GM12878 (cell line): ENCODE results near the gene SRCAP. TPM values are rescaled to one million over a fixed set of nuclear protein-coding genes. Genes with fewer than 3 reads are reported as not detected.

Source experiments
- ASH2L ChIP-seq: fragments of 300-600, 200-600 bp; sonication (generic); IDR thresholded peaks from 2 replicates; pipeline ENCODE4 v1.6.1; 2017; ENCODE audit warnings: low read depth, mild to moderate bottlenecking, borderline replicate concordance
- BACH1 ChIP-seq: fragments of 450-650 bp; IDR thresholded peaks from 2 replicates; pipeline ENCODE4 v1.6.1; 2017; ENCODE audit warnings: mild to moderate bottlenecking, borderline replicate concordance
- HDAC6 ChIP-seq: fragments of 200-600 bp; sonication (generic); IDR thresholded peaks from one replicate; pipeline ENCODE4 v1.8.0; 2017; ENCODE audit warnings: antibody characterized with exemption; ENCODE audit not compliant: unreplicated experiment
- LARP7 ChIP-seq: fragments of 450-650 bp; IDR thresholded peaks from 2 replicates; pipeline ENCODE4 v1.6.1; 2017; ENCODE audit warnings: mild to moderate bottlenecking
- MEF2A ChIP-seq: IDR thresholded peaks from 2 replicates; pipeline ENCODE4 v1.6.1; 2011; ENCODE audit warnings: low read depth, mild to moderate bottlenecking, low read length, moderate library complexity; ENCODE audit not compliant: insufficient read depth
- MTA3 ChIP-seq: IDR thresholded peaks from 2 replicates; pipeline ENCODE4 v1.6.1; 2012; ENCODE audit warnings: low read length, inconsistent platforms, borderline replicate concordance
- MXI1 ChIP-seq: fragments of 150-350 bp; IDR thresholded peaks from 2 replicates; pipeline ENCODE4 v1.6.1; 2011; ENCODE audit warnings: low read depth, mild to moderate bottlenecking, inconsistent platforms, low read length, improper control_type of control experiment
- NFYB ChIP-seq: IDR thresholded peaks from 2 replicates; pipeline ENCODE4 v1.6.1; 2011; ENCODE audit warnings: low read depth, mild to moderate bottlenecking, low read length, improper control_type of control experiment, moderate library complexity; ENCODE audit not compliant: insufficient read depth
- NR2F1 ChIP-seq: fragments of 450-650 bp; conservative IDR thresholded peaks from 2 replicates; pipeline ENCODE4 v1.6.1; 2017; ENCODE audit warnings: mild to moderate bottlenecking
- POLR2A ChIP-seq: IDR thresholded peaks from 2 replicates; pipeline ENCODE4 v1.6.1; 2011; ENCODE audit warnings: low read depth, mild to moderate bottlenecking, low read length
- RAD21 ChIP-seq: IDR thresholded peaks from 2 replicates; pipeline ENCODE4 v1.6.1; 2011; ENCODE audit warnings: mild to moderate bottlenecking, low read depth, low read length, moderate library complexity; ENCODE audit not compliant: insufficient read depth
- RCOR1 ChIP-seq: conservative IDR thresholded peaks from 2 replicates; pipeline ENCODE4 v1.6.1; 2012; ENCODE audit warnings: low read depth, low read length, improper control_type of control experiment
- SIN3A ChIP-seq: IDR thresholded peaks from 2 replicates; pipeline ENCODE4 v1.6.1; 2012; ENCODE audit warnings: low read depth, low read length, improper control_type of control experiment
- SREBF2 ChIP-seq: IDR thresholded peaks from 2 replicates; pipeline ENCODE4 v1.6.1; 2012; ENCODE audit warnings: mild to moderate bottlenecking, low read length
- SRF ChIP-seq, 2 experiments: IDR thresholded peaks; 2 replicates each; pipeline ENCODE4 v1.6.1; 2011; ENCODE audit warnings: low read depth in 2 of 2, low read length in 2 of 2, mild to moderate bottlenecking in 1 of 2, moderate library complexity in 1 of 2
- TCF12 ChIP-seq: IDR thresholded peaks from 2 replicates; pipeline ENCODE4 v1.6.1; 2011; ENCODE audit warnings: low read depth, mild to moderate bottlenecking, low read length
- YY1 ChIP-seq: IDR thresholded peaks from 2 replicates; pipeline ENCODE4 v1.6.1; 2011; ENCODE audit warnings: low read depth, mild to moderate bottlenecking, low read length
- ZNF24 ChIP-seq: fragments of 450-650 bp; IDR thresholded peaks from 2 replicates; pipeline ENCODE4 v1.6.1; 2017; ENCODE audit warnings: antibody characterized with exemption, mild to moderate bottlenecking
- ZNF274 ChIP-seq: IDR thresholded peaks from one replicate; pipeline ENCODE4 v1.8.0; 2011; ENCODE audit not compliant: insufficient read length, insufficient read depth
- polyA plus RNA-seq, 11 experiments: library from polyadenylated mRNA; depleted of rRNA in 4 of 11; unstranded in 6 of 11; stranded (reverse) in 5 of 11; fragments of >200 nt; fragmentation: Nextera tagmentation in 4 of 11; fragmentation: Illumina TruSeq in 1 of 11; extraction: Ambion mirVana in 4 of 11; extraction: Trizol in 1 of 11; gene quantifications; 1 replicate in 1 of 11; 2 replicates in 10 of 11; pipeline versions ENCODE4 v1.2.1 to v1.2.3, GENCODE V29; 2011 to 2016; ENCODE audit warnings: inconsistent platforms in 2 of 11, missing spikeins in 2 of 11, low read depth in 1 of 11
- total RNA-seq, 4 experiments: library from RNA; depleted of rRNA in 3 of 4; stranded (reverse); fragments of >200 nt in 3 of 4; fragmentation: Illumina TruSeq in 1 of 4; extraction: Trizol in 1 of 4; gene quantifications; 2 replicates each; pipeline versions ENCODE4 v1.2.1 to v1.2.3, GENCODE V29; 2013 to 2021
- TF ChIP-seq, protein P1 (sequence below): fragments of 450-650 bp; IDR thresholded peaks from 2 replicates; pipeline ENCODE4 v1.6.1; 2017; ENCODE audit warnings: mild to moderate bottlenecking
- TF ChIP-seq, protein P2 (sequence below): fragments of 450-650 bp; IDR thresholded peaks from 2 replicates; pipeline ENCODE4 v1.6.1; 2018; ENCODE audit warnings: mild to moderate bottlenecking, low read depth, moderate library complexity; ENCODE audit not compliant: partially characterized antibody
- TF ChIP-seq, protein P3 (sequence below): fragments of 450-650 bp; IDR thresholded peaks from 2 replicates; pipeline ENCODE4 v1.6.1; 2016; ENCODE audit warnings: mild to moderate bottlenecking, moderate library complexity, borderline replicate concordance

SRCAP gene
- total and polyA plus RNA-seq, 10 of the 15 experiments (the other 5 are each of a cell fraction or from before 2014, with no cell fraction given) = 0.24 to 58.4 (median 11.6) TPM

DNA sequence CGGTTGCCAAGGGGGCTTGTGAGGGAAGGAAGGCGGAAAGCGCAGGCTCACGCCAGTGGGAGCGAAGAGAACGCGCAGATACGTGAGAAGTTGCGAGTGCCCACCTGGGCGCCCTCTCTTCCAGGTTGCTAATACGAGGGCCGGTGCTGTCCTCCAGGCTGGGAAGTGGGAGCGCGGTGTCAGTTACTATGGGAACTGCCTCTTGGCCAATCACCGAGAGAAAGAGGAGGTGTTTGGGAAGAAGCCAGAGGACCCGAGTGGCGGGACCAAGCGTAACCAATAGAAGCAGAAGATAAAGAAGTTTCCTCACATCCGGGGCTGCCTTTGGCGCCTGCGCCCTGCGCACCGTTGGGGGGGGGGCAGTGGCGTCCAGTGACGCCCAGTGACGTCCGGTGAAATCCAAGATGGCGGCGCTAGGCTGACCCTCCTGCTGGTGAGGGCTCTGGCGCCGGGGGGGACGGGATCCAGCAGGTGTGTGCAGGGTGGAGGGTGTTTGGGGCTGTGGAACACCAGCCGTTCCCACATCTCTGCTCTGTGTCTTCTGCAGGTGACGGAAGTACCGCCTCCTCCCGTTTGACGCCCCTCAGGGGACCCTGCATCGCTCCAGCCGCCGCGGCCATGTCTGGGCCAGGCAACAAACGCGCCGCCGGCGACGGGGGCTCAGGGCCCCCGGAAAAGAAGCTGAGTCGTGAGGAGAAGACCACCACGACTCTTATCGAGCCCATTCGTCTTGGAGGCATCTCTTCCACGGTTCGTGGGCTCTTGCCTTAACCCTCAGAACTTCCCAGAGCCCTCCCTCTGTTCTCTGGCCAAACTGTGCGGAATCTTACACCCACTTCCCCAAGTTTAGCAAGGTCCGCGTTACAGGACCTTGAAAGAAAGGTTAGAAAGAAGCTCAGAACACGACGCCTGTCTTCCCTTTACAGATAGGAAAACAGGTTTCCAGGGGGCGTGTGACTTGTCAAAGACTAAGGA lies 63.2 kb downstream of the SRCAP start, which contains the start of the genes CFAP119 and RNF40 (continued):
- TF ChIP-seq RAD21 (no peak), MXI1 (peak; percentile 87), MEF2A (no peak), SRF (IDR thresholded peaks at IDR 0.05; ENCODE audit: low read depth in 2 of 2, low read length in 2 of 2) (no peak), ASH2L (no peak), LARP7 (no peak; the same call in 1 of the 2 replicates), ZNF274 (no peak), ZNF24 (no peak), MTA3 (no peak), TCF12 (peak; percentile 32; the same call in 1 of the 2 replicates), NFYB (peak; percentile 59; the same call in 1 of the 2 replicates), NR2F1 (0 out of 2 replicates have a peak, but pooled peaks have one; percentile 12), SREBF2 (no peak), POLR2A (peak; percentile 93), SIN3A (peak; percentile 97), YY1 (peak; percentile 99), RCOR1 (no peak), HDAC6 (peak; percentile 18), BACH1 (peak; percentile 50; the same call in 1 of the 2 replicates)
- TF ChIP-seq, protein P1, sequence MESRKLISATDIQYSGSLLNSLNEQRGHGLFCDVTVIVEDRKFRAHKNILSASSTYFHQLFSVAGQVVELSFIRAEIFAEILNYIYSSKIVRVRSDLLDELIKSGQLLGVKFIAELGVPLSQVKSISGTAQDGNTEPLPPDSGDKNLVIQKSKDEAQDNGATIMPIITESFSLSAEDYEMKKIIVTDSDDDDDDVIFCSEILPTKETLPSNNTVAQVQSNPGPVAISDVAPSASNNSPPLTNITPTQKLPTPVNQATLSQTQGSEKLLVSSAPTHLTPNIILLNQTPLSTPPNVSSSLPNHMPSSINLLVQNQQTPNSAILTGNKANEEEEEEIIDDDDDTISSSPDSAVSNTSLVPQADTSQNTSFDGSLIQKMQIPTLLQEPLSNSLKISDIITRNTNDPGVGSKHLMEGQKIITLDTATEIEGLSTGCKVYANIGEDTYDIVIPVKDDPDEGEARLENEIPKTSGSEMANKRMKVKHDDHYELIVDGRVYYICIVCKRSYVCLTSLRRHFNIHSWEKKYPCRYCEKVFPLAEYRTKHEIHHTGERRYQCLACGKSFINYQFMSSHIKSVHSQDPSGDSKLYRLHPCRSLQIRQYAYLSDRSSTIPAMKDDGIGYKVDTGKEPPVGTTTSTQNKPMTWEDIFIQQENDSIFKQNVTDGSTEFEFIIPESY = no peak
- TF ChIP-seq, protein P2, sequence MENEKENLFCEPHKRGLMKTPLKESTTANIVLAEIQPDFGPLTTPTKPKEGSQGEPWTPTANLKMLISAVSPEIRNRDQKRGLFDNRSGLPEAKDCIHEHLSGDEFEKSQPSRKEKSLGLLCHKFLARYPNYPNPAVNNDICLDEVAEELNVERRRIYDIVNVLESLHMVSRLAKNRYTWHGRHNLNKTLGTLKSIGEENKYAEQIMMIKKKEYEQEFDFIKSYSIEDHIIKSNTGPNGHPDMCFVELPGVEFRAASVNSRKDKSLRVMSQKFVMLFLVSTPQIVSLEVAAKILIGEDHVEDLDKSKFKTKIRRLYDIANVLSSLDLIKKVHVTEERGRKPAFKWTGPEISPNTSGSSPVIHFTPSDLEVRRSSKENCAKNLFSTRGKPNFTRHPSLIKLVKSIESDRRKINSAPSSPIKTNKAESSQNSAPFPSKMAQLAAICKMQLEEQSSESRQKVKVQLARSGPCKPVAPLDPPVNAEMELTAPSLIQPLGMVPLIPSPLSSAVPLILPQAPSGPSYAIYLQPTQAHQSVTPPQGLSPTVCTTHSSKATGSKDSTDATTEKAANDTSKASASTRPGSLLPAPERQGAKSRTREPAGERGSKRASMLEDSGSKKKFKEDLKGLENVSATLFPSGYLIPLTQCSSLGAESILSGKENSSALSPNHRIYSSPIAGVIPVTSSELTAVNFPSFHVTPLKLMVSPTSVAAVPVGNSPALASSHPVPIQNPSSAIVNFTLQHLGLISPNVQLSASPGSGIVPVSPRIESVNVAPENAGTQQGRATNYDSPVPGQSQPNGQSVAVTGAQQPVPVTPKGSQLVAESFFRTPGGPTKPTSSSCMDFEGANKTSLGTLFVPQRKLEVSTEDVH = peak; percentile 64
- TF ChIP-seq, protein P3, sequence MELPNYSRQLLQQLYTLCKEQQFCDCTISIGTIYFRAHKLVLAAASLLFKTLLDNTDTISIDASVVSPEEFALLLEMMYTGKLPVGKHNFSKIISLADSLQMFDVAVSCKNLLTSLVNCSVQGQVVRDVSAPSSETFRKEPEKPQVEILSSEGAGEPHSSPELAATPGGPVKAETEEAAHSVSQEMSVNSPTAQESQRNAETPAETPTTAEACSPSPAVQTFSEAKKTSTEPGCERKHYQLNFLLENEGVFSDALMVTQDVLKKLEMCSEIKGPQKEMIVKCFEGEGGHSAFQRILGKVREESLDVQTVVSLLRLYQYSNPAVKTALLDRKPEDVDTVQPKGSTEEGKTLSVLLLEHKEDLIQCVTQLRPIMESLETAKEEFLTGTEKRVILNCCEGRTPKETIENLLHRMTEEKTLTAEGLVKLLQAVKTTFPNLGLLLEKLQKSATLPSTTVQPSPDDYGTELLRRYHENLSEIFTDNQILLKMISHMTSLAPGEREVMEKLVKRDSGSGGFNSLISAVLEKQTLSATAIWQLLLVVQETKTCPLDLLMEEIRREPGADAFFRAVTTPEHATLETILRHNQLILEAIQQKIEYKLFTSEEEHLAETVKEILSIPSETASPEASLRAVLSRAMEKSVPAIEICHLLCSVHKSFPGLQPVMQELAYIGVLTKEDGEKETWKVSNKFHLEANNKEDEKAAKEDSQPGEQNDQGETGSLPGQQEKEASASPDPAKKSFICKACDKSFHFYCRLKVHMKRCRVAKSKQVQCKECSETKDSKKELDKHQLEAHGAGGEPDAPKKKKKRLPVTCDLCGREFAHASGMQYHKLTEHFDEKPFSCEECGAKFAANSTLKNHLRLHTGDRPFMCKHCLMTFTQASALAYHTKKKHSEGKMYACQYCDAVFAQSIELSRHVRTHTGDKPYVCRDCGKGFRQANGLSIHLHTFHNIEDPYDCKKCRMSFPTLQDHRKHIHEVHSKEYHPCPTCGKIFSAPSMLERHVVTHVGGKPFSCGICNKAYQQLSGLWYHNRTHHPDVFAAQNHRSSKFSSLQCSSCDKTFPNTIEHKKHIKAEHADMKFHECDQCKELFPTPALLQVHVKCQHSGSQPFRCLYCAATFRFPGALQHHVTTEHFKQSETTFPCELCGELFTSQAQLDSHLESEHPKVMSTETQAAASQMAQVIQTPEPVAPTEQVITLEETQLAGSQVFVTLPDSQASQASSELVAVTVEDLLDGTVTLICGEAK = peak; percentile 77
